ENCODE data around the gene TRIO. TPM values are rescaled to one million over a fixed set of nuclear protein-coding genes. Genes with fewer than 3 reads are reported as not detected.
A peak's percentile ranks its signal among the peaks of the same experiment; 100 is the strongest.

TRIO gene
- total RNA-seq, 2 experiments from 2014 or later, result 5.7 to 15.7 TPM

GRCh38 chr5:14405706-14406553 is 262.8 kb downstream of the TRIO start:
- peaks cover 7% of the 10 kb centered on the region for H3K9me3 Mint-ChIP-seq (ENCODE audit: low read depth)
- peaks cover 10% of the 10 kb centered on the region for H3K36me3 Mint-ChIP-seq
- peaks cover 13% of the 10 kb centered on the region for H3K4me1 Mint-ChIP-seq
- no peak overlapping the region for H3K4me3 Mint-ChIP-seq
- DNase-seq, result no peak
- CTCF ChIA-PET, result interaction anchor here (0.8 kb wide), 1 partner anchor 242 kb away, joined by 3 read pairs; no protein-coding TSS in a partner anchor
- no peak for ATAC-seq
- peaks cover 13% of the 10 kb centered on the region for H3K27me3 Mint-ChIP-seq
- H3K27ac Mint-ChIP-seq, result no peak overlapping the region

GRCh38 chr5:14406554-14406849 is 263.4 kb downstream of the TRIO start:
- Mint-ChIP-seq H3K36me3 (peaks cover 10% of the 10 kb centered on the region), H3K4me1 (peaks cover 7% of the 10 kb centered on the region), H3K27me3 (peaks cover 13% of the 10 kb centered on the region), H3K9me3 (ENCODE audit: low read depth) (peaks cover 7% of the 10 kb centered on the region), H3K27ac (no peak overlapping the region), H3K4me3 (no peak overlapping the region)
- DNase-seq (no peak), ATAC-seq (no peak)
- CTCF ChIA-PET, result no interaction called here

GRCh38 chr5:14407051-14407450 is 263.9 kb downstream of the TRIO start:
- Mint-ChIP-seq H3K27me3 (peaks cover 10% of the 10 kb centered on the region), H3K4me3 (no peak overlapping the region)

GRCh38 chr5:14407746-14408175 is 264.6 kb downstream of the TRIO start:
- CTCF ChIA-PET, result interaction anchor here (1.0 kb wide), 1 partner anchor 241 kb away, joined by 4 read pairs; no protein-coding TSS in a partner anchor
- ATAC-seq (no peak), DNase-seq (no peak)
- peaks cover 4% of the 10 kb centered on the region for H3K36me3 Mint-ChIP-seq
- peaks cover 1% of the 10 kb centered on the region for H3K9me3 Mint-ChIP-seq (ENCODE audit: low read depth)
- no peak overlapping the region for H3K4me3 Mint-ChIP-seq
- H3K4me1 Mint-ChIP-seq, result peaks cover under 1% of the 10 kb centered on the region
- H3K27ac Mint-ChIP-seq, result no peak overlapping the region
- H3K27me3 Mint-ChIP-seq, result peaks cover 10% of the 10 kb centered on the region

More at GRCh38 chr5:14407051-14407450, 263.9 kb downstream of the TRIO start:
- Mint-ChIP-seq H3K27ac (no peak overlapping the region), H3K4me1 (peaks cover 3% of the 10 kb centered on the region), H3K36me3 (peaks cover 10% of the 10 kb centered on the region), H3K9me3 (ENCODE audit: low read depth) (peaks cover 7% of the 10 kb centered on the region)
- CTCF ChIA-PET, result interaction anchor here (1.0 kb wide), 1 partner anchor 242 kb away, joined by 4 read pairs; no protein-coding TSS in a partner anchor
- DNase-seq, result no peak
- ATAC-seq, result no peak

GRCh38 chr5:14408969-14409586 is 265.9 kb downstream of the TRIO start:
- H3K9me3 Mint-ChIP-seq (ENCODE audit: low read depth), result no peaks in the 10 kb centered on the region
- no peaks in the 10 kb centered on the region for H3K36me3 Mint-ChIP-seq
- CTCF ChIA-PET, result interaction anchor here (0.7 to 1.2 kb wide), 3 partner anchors 9 to 595 kb away, joined by 3 read pairs; no protein-coding TSS in a partner anchor
- peaks cover 13% of the 10 kb centered on the region for H3K4me1 Mint-ChIP-seq
- H3K4me3 Mint-ChIP-seq, result no peak overlapping the region
- no peak overlapping the region for H3K27ac Mint-ChIP-seq
- ATAC-seq (no peak), DNase-seq (no peak)
- H3K27me3 Mint-ChIP-seq, result peaks cover 10% of the 10 kb centered on the region

- no peak overlapping the region for H3K4me3 Mint-ChIP-seq
Observed at GRCh38 chr5:14410068-14410393, 266.9 kb downstream of the TRIO start.

GRCh38 chr5:14410394-14411201 is 267.5 kb downstream of the TRIO start:
- Mint-ChIP-seq H3K4me1 (peaks cover 28% of the 10 kb centered on the region), H3K9me3 (ENCODE audit: low read depth) (no peaks in the 10 kb centered on the region), H3K27me3 (no peaks in the 10 kb centered on the region), H3K4me3 (no peak overlapping the region), H3K36me3 (no peaks in the 10 kb centered on the region), H3K27ac (no peak overlapping the region)
- DNase-seq (no peak), ATAC-seq (no peak)
- CTCF ChIA-PET, result interaction anchor here (1.2 kb wide), 1 partner anchor 43 kb away, joined by 3 read pairs; no protein-coding TSS in a partner anchor

More at GRCh38 chr5:14410068-14410393, 266.9 kb downstream of the TRIO start:
- Mint-ChIP-seq H3K4me1 (peaks cover 22% of the 10 kb centered on the region), H3K9me3 (ENCODE audit: low read depth) (no peaks in the 10 kb centered on the region), H3K27ac (no peak overlapping the region), H3K27me3 (peaks cover 4% of the 10 kb centered on the region), H3K36me3 (no peaks in the 10 kb centered on the region)
- CTCF ChIA-PET, result no interaction called here
- ATAC-seq (no peak), DNase-seq (no peak)

GRCh38 chr5:14411216-14411615 is 268.1 kb downstream of the TRIO start:
- Mint-ChIP-seq H3K36me3 (no peaks in the 10 kb centered on the region), H3K27ac (no peak overlapping the region), H3K4me1 (peaks cover 33% of the 10 kb centered on the region), H3K27me3 (no peaks in the 10 kb centered on the region), H3K9me3 (ENCODE audit: low read depth) (no peaks in the 10 kb centered on the region), H3K4me3 (no peak overlapping the region)
- CTCF ChIA-PET, result interaction anchor here (1.2 kb wide), 1 partner anchor 44 kb away, joined by 3 read pairs; no protein-coding TSS in a partner anchor
- DNase-seq (no peak), ATAC-seq (no peak)

- Mint-ChIP-seq H3K27me3 (no peaks in the 10 kb centered on the region), H3K4me1 (peaks cover 45% of the 10 kb centered on the region), H3K36me3 (no peaks in the 10 kb centered on the region), H3K9me3 (ENCODE audit: low read depth) (no peaks in the 10 kb centered on the region), H3K4me3 (peak overlapping the region; percentile 19), H3K27ac (peak overlapping the region; percentile 88)
- CTCF ChIA-PET, result interaction anchor here (1.0 to 3.0 kb wide), 7 partner anchors 13 to 235 kb away, joined by 3 to 13 read pairs (median 4); no protein-coding TSS in a partner anchor
- DNase-seq (no peak), ATAC-seq (no peak)
Observed at GRCh38 chr5:14413331-14413750, 270.2 kb downstream of the TRIO start.

- H3K36me3 Mint-ChIP-seq, result no peaks in the 10 kb centered on the region
- peaks cover 4% of the 10 kb centered on the region for H3K27me3 Mint-ChIP-seq
- ATAC-seq, result peak; percentile 2
- peak overlapping the region; percentile 55 for H3K4me3 Mint-ChIP-seq
- H3K27ac Mint-ChIP-seq, result peak overlapping the region; percentile 88
- no peaks in the 10 kb centered on the region for H3K9me3 Mint-ChIP-seq (ENCODE audit: low read depth)
- CTCF ChIA-PET, result interaction anchor here (1.0 to 3.0 kb wide), 6 partner anchors 14 to 235 kb away, joined by 3 to 13 read pairs (median 4); no protein-coding TSS in a partner anchor
- no peak for DNase-seq
- peaks cover 45% of the 10 kb centered on the region for H3K4me1 Mint-ChIP-seq
Observed at GRCh38 chr5:14414007-14414406, 270.9 kb downstream of the TRIO start.

GRCh38 chr5:14414656-14415023 is 271.5 kb downstream of the TRIO start:
- Mint-ChIP-seq H3K9me3 (ENCODE audit: low read depth) (no peaks in the 10 kb centered on the region), H3K4me1 (peaks cover 45% of the 10 kb centered on the region), H3K4me3 (peak overlapping the region; percentile 55), H3K27ac (peak overlapping the region; percentile 88), H3K27me3 (peaks cover 4% of the 10 kb centered on the region), H3K36me3 (no peaks in the 10 kb centered on the region)
- CTCF ChIA-PET, result interaction anchor here (1.3 to 3.0 kb wide), 5 partner anchors 15 to 234 kb away, joined by 3 to 13 read pairs (median 5); no protein-coding TSS in a partner anchor
- DNase-seq (no peak), ATAC-seq (no peak)

- peaks cover 4% of the 10 kb centered on the region for H3K27me3 Mint-ChIP-seq
- peaks cover 45% of the 10 kb centered on the region for H3K4me1 Mint-ChIP-seq
- CTCF ChIA-PET, result interaction anchor here (1.3 to 3.0 kb wide), 3 partner anchors 15 to 233 kb away, joined by 3 to 13 read pairs (median 12); no protein-coding TSS in a partner anchor
- H3K36me3 Mint-ChIP-seq, result no peaks in the 10 kb centered on the region
- peak; percentile 67 for ATAC-seq
- peak overlapping the region; percentile 55 for H3K4me3 Mint-ChIP-seq
- no peaks in the 10 kb centered on the region for H3K9me3 Mint-ChIP-seq (ENCODE audit: low read depth)
- H3K27ac Mint-ChIP-seq, result peak overlapping the region; percentile 88
- DNase-seq, result peak; percentile 78
Observed at GRCh38 chr5:14415024-14415697, 272.0 kb downstream of the TRIO start.

Data from activated CD8-positive, alpha-beta memory T cell treated with anti-CD3 and anti-CD28 coated beads, Interleukin-2, amount 10 ng/mL, durations not matched to agents 7 days and 5 days (primary cell).